Activated naive CD4-positive, alpha-beta T cell treated with anti-CD3 and anti-CD28 coated beads, Interleukin-2, amount 10 ng/mL, durations not matched to agents 7 days and 5 days (primary cell): ENCODE results near the gene LINC00237.
A peak's percentile ranks its signal among the peaks of the same experiment; 100 is the strongest.

Source experiments
- CTCF ChIA-PET: fragments of 350-600 bp; sonication (Branson Sonifier 250); formaldehyde crosslinking; loops from one replicate; lab custom pipeline; 2021; ENCODE audit warnings: antibody characterized with exemption; lab: Charles Lee
- DNase-seq: peaks from one replicate; pipeline ENCODE4 v3.0.0-alpha.2; 2020
- H3K27ac Mint-ChIP-seq: one replicate; pipeline ENCODE4 v1.8.0; 2021; ENCODE audit warnings: mild to moderate bottlenecking, moderate library complexity, mixed read lengths
- H3K27me3 Mint-ChIP-seq: one replicate; pipeline ENCODE4 v1.8.0; 2021; ENCODE audit warnings: mild to moderate bottlenecking, mixed read lengths
- H3K36me3 Mint-ChIP-seq: one replicate; pipeline ENCODE4 v1.8.0; 2021; ENCODE audit warnings: mixed read lengths
- H3K4me1 Mint-ChIP-seq: one replicate; pipeline ENCODE4 v1.8.0; 2021; ENCODE audit warnings: mixed read lengths
- H3K4me3 Mint-ChIP-seq: one replicate; pipeline ENCODE4 v1.8.0; 2021; ENCODE audit warnings: mild to moderate bottlenecking, moderate library complexity, mixed read lengths
- H3K9me3 Mint-ChIP-seq: one replicate; pipeline ENCODE4 v1.8.0; 2021; ENCODE audit warnings: mixed read lengths

LINC00237 gene

DNA sequence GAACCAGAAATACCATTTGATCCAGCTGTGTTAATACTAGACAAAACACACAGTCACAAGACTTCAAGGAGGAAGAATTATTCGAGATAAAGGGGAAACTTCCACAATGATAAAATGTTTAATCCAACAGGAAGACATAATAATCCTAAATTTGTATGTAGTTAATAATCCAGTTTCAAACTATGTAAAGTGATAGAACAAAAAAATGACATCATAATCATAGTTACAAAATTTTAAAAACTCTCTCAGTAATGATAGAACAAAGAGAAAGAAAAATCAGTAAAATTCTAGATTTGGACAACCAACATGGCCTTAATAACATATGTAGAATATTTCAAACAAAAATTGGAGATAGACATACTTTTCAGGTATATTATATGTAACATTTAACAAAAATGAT, 38.9 kb downstream of the LINC00237 start:
- no peak for DNase-seq
- peaks cover 11% of the 10 kb centered on the region for H3K27me3 Mint-ChIP-seq
- H3K9me3 Mint-ChIP-seq: no peaks in the 10 kb centered on the region
- no peaks in the 10 kb centered on the region for H3K36me3 Mint-ChIP-seq
- CTCF ChIA-PET: no interaction called here
- no peak overlapping the region for H3K4me3 Mint-ChIP-seq
- no peaks in the 10 kb centered on the region for H3K4me1 Mint-ChIP-seq
- H3K27ac Mint-ChIP-seq: no peak overlapping the region

DNA sequence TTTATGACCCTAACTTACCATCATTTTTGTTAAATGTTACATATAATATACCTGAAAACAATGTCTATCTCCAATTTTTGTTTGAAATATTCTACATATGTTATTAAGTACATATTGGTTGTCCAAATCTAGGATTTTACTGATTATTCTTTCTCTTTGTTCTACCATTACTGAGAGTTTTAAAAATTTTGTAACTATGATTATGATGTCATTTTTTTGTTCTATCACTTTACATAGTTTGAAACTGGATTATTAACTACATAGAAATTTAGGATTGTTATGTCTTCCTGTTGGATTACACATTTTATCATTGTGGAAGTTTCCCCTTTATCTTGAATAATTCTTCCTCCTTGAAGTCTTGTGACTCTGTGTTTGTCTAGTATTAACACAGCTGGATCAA, 41.2 kb downstream of the LINC00237 start:
- DNase-seq: no peak
- H3K4me1 Mint-ChIP-seq: no peaks in the 10 kb centered on the region
- no peak overlapping the region for H3K27ac Mint-ChIP-seq
- H3K4me3 Mint-ChIP-seq: no peak overlapping the region
- peaks cover 7% of the 10 kb centered on the region for H3K27me3 Mint-ChIP-seq
- no peaks in the 10 kb centered on the region for H3K36me3 Mint-ChIP-seq
- CTCF ChIA-PET: no interaction called here
- H3K9me3 Mint-ChIP-seq: no peaks in the 10 kb centered on the region

DNA sequence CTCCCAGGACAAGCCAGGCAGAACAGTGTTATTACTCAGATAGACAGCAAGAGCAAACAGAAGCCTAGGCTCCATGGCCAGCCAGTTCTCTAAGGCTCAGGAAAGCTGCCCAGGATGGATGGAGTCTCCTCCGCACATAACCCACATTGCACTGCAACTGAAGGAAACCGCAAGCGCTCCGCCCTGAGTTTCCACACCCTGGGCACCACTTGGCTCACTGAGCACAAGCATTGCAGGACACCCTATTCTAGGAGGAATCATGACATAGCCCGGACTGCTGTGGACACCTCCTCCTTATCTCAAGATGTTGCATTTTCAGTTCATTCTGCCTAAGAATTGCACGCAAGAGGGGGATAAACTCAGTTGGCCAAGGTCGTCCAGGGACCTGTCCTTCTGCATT, 42.9 kb downstream of the LINC00237 start:
- Mint-ChIP-seq H3K4me1 (no peaks in the 10 kb centered on the region), H3K36me3 (no peaks in the 10 kb centered on the region), H3K4me3 (no peak overlapping the region), H3K9me3 (no peaks in the 10 kb centered on the region), H3K27me3 (peaks cover 7% of the 10 kb centered on the region), H3K27ac (no peak overlapping the region)
- CTCF ChIA-PET: no interaction called here
- DNase-seq: no peak

DNA sequence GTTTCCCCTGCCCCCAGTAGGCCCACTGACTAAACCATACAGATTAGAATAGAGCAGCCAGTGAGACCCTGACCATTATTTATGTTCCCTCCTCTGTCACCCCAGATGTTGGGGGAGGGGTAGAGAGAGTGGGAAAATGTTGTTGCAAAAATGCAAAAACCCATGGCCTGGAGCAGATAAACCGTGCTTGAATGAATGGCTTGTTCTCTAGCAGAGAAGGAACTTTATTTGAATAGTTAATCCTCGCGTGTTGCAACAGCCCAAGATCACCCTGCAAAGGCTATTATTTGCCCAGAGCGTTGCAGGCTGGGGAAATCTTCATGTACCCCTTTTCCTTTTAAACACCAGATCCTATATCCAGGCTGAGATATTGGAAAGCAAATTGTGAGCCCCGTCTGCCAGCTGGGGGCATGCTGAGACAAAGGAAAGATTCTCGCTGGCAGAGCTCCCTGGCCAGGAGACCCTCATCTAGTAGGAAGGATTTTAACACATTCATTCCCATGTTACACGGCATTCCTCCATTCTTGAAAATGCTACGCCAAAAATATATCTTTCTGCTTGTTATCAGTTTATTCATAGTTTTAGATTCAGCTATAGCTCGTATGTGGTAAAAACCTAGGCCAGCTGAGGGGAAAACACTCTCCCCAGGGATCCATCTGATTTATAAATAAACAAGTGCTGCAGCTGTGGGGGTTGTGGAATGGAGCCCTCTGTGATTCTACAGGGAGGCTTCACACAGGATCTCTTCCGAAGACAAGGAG, 53.0 kb downstream of the LINC00237 start:
- no peak for DNase-seq
- peaks cover 18% of the 10 kb centered on the region for H3K27me3 Mint-ChIP-seq
- H3K4me1 Mint-ChIP-seq: no peaks in the 10 kb centered on the region
- H3K36me3 Mint-ChIP-seq: no peaks in the 10 kb centered on the region
- H3K9me3 Mint-ChIP-seq: no peaks in the 10 kb centered on the region
- CTCF ChIA-PET: interaction anchor here (0.6 to 1.4 kb wide), 2 partner anchors 15 to 183 kb away, joined by 3 read pairs; no protein-coding TSS in a partner anchor
- no peak overlapping the region for H3K4me3 Mint-ChIP-seq
- no peak overlapping the region for H3K27ac Mint-ChIP-seq

DNA sequence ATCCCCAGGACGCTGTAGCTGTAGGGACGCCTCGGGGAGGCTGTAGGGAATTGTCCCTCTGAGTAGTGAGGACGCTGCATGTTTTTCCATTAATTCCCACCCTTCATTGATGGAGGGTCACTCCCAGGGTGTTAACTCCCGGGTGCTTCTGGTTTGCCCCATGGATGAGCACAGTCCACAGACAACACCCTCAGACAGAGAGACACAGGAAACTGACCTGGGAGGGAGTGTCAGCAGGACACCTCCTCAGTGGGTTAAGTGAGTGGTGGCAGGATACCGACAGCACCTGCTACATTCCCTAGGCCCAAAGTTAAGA, 53.5 kb downstream of the LINC00237 start:
- Mint-ChIP-seq H3K4me3 (no peak overlapping the region), H3K9me3 (no peaks in the 10 kb centered on the region), H3K36me3 (no peaks in the 10 kb centered on the region), H3K27me3 (peaks cover 15% of the 10 kb centered on the region), H3K4me1 (no peaks in the 10 kb centered on the region), H3K27ac (no peak overlapping the region)
- CTCF ChIA-PET: no interaction called here
- no peak for DNase-seq

DNA sequence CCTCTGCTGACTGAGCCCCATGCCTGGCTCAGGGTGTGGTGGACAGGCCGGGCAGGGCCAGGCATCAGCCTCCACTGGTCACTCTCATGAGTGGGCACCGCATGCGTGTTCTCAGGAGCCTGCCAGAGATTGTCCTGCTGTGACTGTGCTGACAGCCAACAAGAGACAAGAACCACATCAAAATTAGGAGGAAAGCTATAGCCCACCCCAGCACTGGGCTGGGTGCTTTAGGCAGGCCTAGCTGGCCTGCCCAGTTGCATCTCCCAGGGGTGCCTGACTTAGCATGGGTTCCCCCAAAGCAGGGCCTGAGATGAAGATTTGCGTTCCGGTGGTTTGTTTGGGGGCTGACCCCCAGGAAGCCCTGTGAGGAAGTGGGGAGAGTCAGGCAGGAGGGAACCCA, 53.9 kb downstream of the LINC00237 start:
- H3K4me3 Mint-ChIP-seq: no peak overlapping the region
- H3K4me1 Mint-ChIP-seq: no peaks in the 10 kb centered on the region
- CTCF ChIA-PET: no interaction called here

DNA sequence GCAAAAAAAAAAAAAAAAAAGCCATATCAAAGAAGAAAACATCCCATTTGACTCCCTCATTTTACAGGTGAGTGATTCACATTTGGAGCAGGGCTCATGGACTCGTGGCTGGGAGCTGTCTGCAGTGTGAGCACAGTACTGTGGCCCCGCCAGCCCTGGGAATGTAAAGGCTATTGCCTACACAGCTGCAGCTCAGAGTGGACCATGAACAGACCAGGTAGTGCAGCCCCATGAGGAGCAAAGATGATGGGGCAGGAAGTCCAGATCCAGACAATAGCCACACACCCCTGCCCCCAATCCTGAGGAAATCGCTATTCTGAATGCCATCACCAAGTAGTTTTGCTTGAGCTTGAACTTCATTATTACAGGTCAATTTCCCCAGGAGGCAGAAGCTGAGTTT, 55.4 kb downstream of the LINC00237 start:
- no peaks in the 10 kb centered on the region for H3K4me1 Mint-ChIP-seq
- H3K27me3 Mint-ChIP-seq: peaks cover 23% of the 10 kb centered on the region
- H3K9me3 Mint-ChIP-seq: no peaks in the 10 kb centered on the region
- H3K4me3 Mint-ChIP-seq: no peak overlapping the region
- H3K27ac Mint-ChIP-seq: no peak overlapping the region
- DNase-seq: no peak
- no peaks in the 10 kb centered on the region for H3K36me3 Mint-ChIP-seq
- CTCF ChIA-PET: interaction anchor here (0.8 kb wide), 1 partner anchor 48 kb away, joined by 3 read pairs; no protein-coding TSS in a partner anchor

More for the DNA sequence above, 53.9 kb downstream of the LINC00237 start:
- no peak for DNase-seq
- H3K36me3 Mint-ChIP-seq: no peaks in the 10 kb centered on the region
- H3K27me3 Mint-ChIP-seq: peaks cover 14% of the 10 kb centered on the region
- no peak overlapping the region for H3K27ac Mint-ChIP-seq
- H3K9me3 Mint-ChIP-seq: no peaks in the 10 kb centered on the region

DNA sequence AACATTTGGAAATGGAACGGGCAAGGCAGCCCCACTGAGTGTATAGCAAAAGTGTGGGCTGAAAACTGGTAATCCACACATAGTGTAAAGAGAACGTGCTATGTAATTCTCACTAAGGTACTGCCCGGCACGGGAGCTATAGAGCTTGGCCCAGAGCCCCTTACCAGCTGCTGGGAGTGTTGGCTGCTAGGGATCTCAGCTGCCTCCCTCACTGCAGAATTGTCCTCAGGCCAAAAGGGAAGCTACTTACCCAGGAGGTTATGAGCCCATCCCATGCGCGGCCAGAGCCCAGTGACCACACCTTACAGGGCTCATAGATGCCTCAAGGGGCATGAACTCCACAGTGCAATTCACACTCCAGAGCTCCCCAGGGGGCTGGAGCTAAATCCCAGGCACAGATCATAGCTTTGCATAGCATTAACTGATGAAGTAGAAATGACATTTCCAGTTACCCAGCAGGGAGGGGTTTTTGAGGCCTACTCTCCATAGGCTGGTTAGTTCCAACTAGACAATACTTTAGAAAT, 56.8 kb downstream of the LINC00237 start:
- no peaks in the 10 kb centered on the region for H3K4me1 Mint-ChIP-seq

DNA sequence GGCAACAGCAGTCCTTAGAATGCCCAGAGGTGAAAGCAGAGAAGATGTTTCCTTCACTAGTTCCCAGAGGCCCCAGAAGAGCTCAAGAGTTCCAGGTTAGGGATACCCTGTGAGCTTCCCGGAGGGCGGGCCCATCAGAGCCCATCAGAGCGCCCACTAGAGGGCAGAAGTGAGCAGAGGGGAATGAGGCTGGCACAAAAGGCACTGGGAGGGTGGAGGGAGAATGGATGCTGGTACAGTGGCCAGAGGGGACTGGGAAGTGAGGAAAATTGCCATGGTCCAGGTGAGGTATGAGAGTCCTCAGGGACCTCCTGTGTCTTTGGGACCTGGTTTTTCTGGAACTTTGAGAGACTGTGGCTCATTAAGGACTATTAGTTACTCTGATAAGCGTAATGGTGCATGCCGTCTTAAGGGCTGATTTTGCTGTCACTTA, 57.3 kb downstream of the LINC00237 start:
- no peaks in the 10 kb centered on the region for H3K4me1 Mint-ChIP-seq
- DNase-seq: peak; percentile 66
- CTCF ChIA-PET: interaction anchor here (0.6 to 2.5 kb wide), 12 partner anchors 9 to 458 kb away, joined by 3 to 11 read pairs (median 4); no protein-coding TSS in a partner anchor
- no peak overlapping the region for H3K27ac Mint-ChIP-seq
- H3K4me3 Mint-ChIP-seq: no peak overlapping the region
- H3K36me3 Mint-ChIP-seq: no peaks in the 10 kb centered on the region
- H3K9me3 Mint-ChIP-seq: no peaks in the 10 kb centered on the region
- peaks cover 26% of the 10 kb centered on the region for H3K27me3 Mint-ChIP-seq

More for the DNA sequence above, 56.8 kb downstream of the LINC00237 start:
- Mint-ChIP-seq H3K4me3 (no peak overlapping the region), H3K27ac (no peak overlapping the region), H3K27me3 (peaks cover 23% of the 10 kb centered on the region), H3K36me3 (no peaks in the 10 kb centered on the region), H3K9me3 (no peaks in the 10 kb centered on the region)
- CTCF ChIA-PET: interaction anchor here (0.6 to 2.5 kb wide), 8 partner anchors 9 to 456 kb away, joined by 3 to 11 read pairs (median 6); no protein-coding TSS in a partner anchor
- no peak for DNase-seq

DNA sequence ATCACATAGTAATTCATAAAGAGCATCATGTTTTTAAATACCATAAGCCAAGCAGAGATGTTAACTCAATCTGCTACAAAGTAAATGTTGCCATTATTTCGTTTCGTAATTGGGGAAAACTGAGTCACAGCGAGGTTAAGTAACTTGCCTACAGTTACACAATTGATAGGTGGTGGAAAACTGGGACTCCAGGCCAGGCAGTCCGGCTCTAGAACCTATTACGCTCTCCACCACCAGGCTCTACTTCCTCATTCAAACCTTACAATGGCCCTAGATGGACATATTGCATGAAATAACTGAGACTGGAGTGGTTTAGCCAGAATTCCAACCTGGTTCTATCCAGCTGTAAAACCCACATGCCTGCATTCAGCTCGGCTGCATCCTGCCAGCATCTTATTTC, 58.2 kb downstream of the LINC00237 start:
- CTCF ChIA-PET: interaction anchor here (0.7 to 2.5 kb wide), 13 partner anchors 8 to 458 kb away, joined by 3 to 11 read pairs (median 5); no protein-coding TSS in a partner anchor
- Mint-ChIP-seq H3K27me3 (peaks cover 28% of the 10 kb centered on the region), H3K4me1 (no peaks in the 10 kb centered on the region), H3K4me3 (no peak overlapping the region), H3K36me3 (no peaks in the 10 kb centered on the region), H3K9me3 (no peaks in the 10 kb centered on the region), H3K27ac (no peak overlapping the region)
- no peak for DNase-seq

DNA sequence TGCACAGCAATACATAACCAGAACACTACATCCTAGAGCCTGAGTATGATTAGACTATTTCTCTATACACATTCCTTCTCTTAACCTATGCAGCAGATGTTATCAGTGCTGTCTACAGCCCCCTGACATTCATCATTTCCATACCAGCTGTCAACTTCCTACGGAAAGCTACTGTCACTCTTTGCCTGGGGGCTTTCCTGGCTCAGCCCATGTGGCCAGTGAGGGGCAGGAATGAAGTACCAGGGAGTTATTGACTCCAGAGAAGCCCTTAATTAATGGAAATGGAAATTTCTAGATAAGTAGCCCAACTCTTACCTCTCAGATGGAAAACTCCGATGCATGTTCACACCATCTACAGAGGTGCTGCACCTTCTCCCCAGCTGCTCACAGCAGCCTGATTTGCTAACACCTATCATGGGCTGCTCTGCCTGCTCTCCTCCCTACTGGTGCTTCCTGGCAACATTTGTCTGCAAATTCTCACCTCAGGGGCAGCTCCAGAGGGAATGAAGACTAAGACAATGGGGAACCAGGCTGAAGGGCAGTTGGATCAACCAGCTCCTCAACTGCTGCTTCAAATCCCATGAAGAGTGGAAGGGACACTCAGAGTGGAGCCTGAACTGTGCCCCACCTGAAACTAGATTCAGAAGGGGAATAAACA, 59.6 kb downstream of the LINC00237 start:
- Mint-ChIP-seq H3K9me3 (no peaks in the 10 kb centered on the region), H3K4me1 (no peaks in the 10 kb centered on the region), H3K36me3 (no peaks in the 10 kb centered on the region), H3K4me3 (no peak overlapping the region), H3K27ac (no peak overlapping the region), H3K27me3 (peaks cover 19% of the 10 kb centered on the region)
- CTCF ChIA-PET: interaction anchor here (0.6 to 1.8 kb wide), 4 partner anchors 11 to 459 kb away, joined by 3 to 5 read pairs (median 3); no protein-coding TSS in a partner anchor
- no peak for DNase-seq
